Measurements from ENCODE around the gene KMT2C.
A peak's percentile ranks its signal among the peaks of the same experiment; 100 is the strongest.
"Not testable (repeated sequence)": the region's sequence is repeated elsewhere in the genome, so short reads cannot be mapped to it uniquely, and the experiment has no call there.

The KMT2C gene

GRCh38 chr7:152441810-152442209 is 6.0 kb upstream of the KMT2C start:
- DNase-seq (ENCODE audit: low read depth) = not testable (repeated sequence)

DNA sequence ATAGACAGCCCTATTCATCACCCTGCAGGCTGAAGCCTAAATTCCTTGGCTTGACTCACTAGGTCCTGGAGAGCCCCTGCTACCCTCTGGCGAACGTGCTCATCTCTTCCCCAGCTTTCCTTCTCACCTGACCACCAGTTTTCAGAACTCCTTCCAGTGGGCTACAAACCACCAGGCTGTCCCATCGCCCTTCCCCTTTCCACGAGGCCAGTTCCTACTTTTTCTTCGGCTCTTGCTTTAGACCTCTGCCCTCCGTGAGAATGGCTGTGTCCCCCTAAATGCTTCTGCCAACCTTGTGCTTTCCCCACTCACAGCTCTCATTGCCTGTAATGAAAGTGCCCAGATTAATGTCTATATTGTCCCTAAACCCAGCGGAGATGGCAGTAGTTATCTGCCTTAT is 5.4 kb upstream of the KMT2C start:
- not testable (repeated sequence) for DNase-seq (ENCODE audit: low read depth)

DNA sequence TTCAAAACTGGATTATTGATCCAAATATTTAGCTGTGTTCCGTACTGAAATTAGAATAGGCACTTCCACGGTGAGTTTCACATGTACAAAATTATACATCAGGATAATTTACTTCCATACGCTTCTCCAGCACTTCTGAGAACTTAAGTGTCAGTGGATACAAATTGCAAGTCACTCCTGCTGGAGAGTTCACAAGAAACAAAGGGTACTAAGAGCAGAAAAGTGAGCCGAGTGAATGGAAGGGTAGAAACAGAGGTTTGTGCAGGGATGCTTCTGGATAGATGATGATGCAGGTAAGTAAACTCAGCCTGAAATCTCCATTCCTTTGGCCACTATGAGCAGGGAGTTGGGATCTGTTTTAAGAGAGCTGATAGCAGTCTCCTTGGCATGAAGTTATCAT is 2.2 kb upstream of the KMT2C start:
- DNase-seq (ENCODE audit: low read depth) = not testable (repeated sequence)

- not testable (repeated sequence) for DNase-seq (ENCODE audit: low read depth)
Observed at GRCh38 chr7:152436931-152437575, 1.2 kb upstream of the KMT2C start.

DNA sequence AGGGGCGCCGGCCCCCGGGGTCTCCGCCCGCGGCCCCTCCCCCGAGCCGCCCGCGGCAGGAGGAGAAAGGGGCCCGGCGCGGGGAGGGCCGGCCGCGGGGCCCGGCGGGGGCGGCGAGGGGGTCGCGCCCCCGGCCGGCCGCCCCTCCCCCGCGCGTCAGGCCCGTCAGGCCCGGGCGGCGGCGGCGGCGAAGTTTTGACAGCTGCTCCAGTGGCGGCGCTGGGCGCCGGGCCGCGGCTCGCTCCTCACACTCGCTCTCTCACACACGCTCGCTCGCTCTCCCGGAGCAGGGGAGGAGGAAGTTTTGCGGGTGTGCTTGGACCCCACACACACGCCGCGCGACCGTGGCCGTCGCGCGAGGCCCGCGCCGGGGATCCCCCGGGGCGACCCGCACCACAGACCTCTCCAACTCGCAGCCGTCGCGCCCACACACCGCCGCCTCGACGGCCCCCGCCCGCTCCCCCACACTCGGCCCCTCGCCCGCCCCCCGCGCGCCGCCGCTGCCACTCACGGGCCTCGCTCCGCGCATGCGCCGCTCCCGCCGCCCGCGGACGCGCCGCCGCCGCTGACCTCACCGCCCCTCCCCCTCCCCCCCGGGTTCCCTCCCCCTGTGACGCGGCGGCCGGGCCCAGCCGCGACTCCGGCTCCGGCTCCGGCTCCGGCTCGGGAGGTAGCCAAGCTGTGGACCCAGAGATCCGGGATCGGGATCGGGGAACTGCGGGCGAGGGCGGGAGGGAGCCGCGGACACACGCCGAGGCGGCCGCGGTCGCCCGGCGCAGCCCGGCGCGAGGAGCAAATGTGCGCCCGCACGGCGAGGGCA is 518 bp upstream of the KMT2C start:
- DNase-seq (ENCODE audit: low read depth) = peak; percentile 75

GRCh38 chr7:152434511-152435383 is 1.1 kb downstream of the KMT2C start:
- peak; percentile 5 for DNase-seq (ENCODE audit: low read depth)

DNA sequence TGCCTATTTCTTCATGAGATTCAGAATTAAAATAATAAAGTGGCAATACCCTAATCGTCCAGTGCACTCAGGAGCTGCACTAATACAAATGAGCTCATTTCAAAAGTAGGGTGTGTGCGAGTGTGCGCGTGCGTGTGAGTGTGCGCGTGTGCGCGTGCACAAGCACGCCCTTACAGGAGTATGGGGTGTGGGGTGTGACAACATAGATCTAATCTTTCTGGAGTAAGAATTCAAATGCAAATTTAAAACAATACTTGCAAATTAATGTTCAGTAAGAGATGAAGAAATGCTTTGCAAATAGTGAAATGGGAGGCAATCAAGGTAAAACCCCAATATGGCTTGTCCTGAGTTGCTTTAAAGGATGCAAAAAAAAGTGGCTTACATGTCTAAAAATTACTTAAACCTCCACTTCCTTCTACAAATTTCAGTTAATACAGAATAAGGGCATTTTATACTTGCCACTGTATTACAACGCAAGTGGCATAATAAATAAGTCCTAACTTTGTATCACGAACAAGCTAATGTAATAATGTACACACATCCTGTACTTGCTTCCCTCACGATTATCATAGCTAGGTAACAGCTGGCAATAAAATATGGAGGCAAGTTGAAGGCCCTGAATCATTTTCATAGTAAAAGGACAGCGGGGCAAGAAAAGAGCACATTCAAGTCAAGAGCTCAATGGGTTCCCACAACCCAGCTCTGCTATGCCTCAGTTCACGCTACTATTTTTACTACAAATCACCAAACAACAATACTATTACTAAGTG is 1.9 kb downstream of the KMT2C start:
- peak; percentile 27 for DNase-seq (ENCODE audit: low read depth)

DNA sequence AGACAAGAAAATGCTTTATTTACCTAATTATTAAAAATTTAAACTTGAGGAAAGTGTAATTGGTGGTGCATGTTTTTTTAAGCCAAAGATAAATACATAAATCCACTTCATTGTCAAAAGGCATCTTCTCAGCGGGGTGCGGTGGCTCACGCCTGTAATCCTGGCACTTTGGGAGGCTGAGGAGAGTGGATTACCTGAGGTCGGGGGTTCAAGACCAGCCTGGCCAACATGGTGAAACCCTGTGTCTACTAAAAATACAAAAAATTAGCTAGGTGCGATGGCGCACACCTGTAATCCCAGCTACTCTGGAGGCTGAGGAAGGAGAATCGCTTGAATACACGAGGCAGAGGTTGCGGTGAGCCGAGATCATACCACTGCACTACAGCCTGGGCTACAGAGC is 3.1 kb downstream of the KMT2C start:
- not testable (repeated sequence) for DNase-seq (ENCODE audit: low read depth)

GRCh38 chr7:152430854-152431253 is 4.9 kb downstream of the KMT2C start:
- no peak for DNase-seq (ENCODE audit: low read depth)

- not testable (repeated sequence) for DNase-seq (ENCODE audit: low read depth)
Observed at GRCh38 chr7:152430118-152430517, 5.7 kb downstream of the KMT2C start.

- no peak for DNase-seq (ENCODE audit: low read depth)
Observed at GRCh38 chr7:152424348-152425108, 11.3 kb downstream of the KMT2C start.

DNA sequence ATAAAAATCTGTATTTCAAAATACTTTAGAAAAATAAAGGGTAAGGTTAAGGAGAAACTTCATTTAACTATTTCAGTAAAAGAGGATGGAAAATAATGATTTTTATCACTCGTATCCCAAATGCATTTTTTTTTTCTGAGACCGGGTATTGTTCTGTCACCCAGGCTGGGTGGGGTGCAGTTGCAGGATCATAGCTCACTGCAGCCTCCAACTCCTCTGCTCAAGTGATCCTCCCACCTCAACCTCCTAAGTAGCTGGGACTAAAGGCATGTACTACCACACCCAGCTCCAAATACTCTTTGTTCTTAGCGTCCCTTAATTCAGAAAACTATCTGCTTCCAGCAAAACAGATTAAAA is 11.8 kb downstream of the KMT2C start:
- DNase-seq (ENCODE audit: low read depth) = no peak

- not testable (repeated sequence) for DNase-seq (ENCODE audit: low read depth)
Observed at GRCh38 chr7:152423171-152423570, 12.6 kb downstream of the KMT2C start.

- not testable (repeated sequence) for DNase-seq (ENCODE audit: low read depth)
Observed at GRCh38 chr7:152420950-152421349, 14.9 kb downstream of the KMT2C start.

GRCh38 chr7:152419473-152420429 is 16.1 kb downstream of the KMT2C start:
- DNase-seq (ENCODE audit: low read depth) = no peak

GRCh38 chr7:152414779-152415178 is 21.0 kb downstream of the KMT2C start:
- DNase-seq (ENCODE audit: low read depth) = no peak

DNA sequence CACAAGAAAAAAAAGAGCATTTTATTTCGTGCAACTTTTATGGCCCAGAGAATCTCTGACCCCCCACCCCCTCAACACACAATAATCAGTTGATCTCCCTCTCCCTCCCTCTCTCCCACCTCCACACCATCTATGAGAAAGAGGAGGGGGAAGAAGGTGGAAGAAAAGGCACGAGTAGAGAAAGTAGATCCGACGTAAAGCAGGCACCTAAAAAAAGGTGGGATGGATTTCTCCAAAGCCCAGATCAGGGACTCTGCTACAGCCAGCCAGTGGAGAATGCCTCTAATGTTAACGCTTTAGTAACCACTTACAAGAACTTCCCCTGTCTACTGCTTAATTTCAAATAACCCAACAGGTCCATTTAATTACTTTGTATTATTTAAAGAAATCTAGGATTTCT is 24.4 kb downstream of the KMT2C start:
- DNase-seq (ENCODE audit: low read depth) = no peak

DNA sequence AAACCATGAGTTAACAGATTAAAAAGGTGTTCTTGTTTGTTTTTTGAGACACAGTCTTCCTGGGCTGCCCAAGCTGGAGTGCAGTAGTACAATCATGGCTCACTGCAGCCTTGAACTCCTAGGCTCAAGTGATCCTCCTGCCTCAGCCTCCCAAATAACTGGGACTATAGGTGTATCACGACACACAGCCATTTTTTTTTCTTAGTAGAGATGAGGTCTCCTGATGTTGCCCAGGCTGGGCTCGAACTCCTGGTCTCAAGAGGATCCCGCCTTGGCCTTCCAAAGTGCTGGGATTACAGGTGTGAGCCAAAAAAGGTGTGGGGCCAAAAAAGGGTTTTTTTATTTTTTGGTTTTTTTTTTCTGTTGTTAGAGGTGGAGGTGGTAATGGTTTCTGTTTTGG is 29.3 kb downstream of the KMT2C start:
- no peak for DNase-seq (ENCODE audit: low read depth)

- not testable (repeated sequence) for DNase-seq (ENCODE audit: low read depth)
Observed at GRCh38 chr7:152406030-152406429, 29.8 kb downstream of the KMT2C start.

DNA sequence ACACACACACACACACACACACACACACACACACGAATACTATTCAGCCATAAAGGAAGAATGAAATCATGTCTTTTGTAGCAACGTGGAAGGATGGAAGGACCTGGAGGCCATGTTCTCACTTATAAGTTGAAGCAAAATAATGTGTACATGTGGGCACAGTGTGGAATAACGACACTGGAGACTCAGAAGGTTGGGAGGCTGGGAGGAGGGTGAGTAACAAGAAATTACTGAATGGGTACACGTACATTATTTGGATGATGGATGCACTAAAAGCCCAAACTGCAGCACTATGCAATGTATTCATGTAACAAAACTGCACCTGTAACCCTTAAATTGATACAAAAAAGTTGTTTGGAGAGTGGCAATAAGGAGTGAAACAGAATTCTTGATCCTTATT is 32.1 kb downstream of the KMT2C start:
- no peak for DNase-seq (ENCODE audit: low read depth)

Measured in stimulated activated CD8-positive, alpha-beta memory T cell treated with anti-CD3 and anti-CD28 coated beads, Interleukin-15, amount 100 ng/mL, for 1 hour (primary cell).